KMS-11 (cell line): ENCODE results near the gene BCL6B.

ENCODE experiments used
- H2AFZ ChIP-seq: fragments of 200-600 bp; sonication (generic); 2 replicates; pipeline ENCODE4 v1.6.1; 2016; ENCODE audit warnings: antibody characterized with exemption, mixed run types, low read depth
- H3K27ac ChIP-seq: fragments of 200-600 bp; sonication (generic); 2 replicates; pipeline ENCODE4 v1.6.1; 2016; ENCODE audit warnings: mild to moderate bottlenecking, mixed run types
- H3K27me3 ChIP-seq: fragments of 200-600 bp; sonication (generic); 2 replicates; pipeline ENCODE4 v1.6.1; 2017; ENCODE audit warnings: mild to moderate bottlenecking, low read depth, mixed run types, moderate library complexity; ENCODE audit not compliant: insufficient read depth
- H3K36me3 ChIP-seq: fragments of 200-600 bp; sonication (generic); 2 replicates; pipeline ENCODE4 v1.6.1; 2017; ENCODE audit warnings: mild to moderate bottlenecking, mixed run types; ENCODE audit not compliant: insufficient read depth
- H3K4me1 ChIP-seq: fragments of 200-600 bp; sonication (generic); 2 replicates; pipeline ENCODE4 v1.6.1; 2016; ENCODE audit warnings: mild to moderate bottlenecking, low read depth, mixed run types; ENCODE audit not compliant: poor library complexity, severe bottlenecking
- H3K4me2 ChIP-seq: fragments of 200-600 bp; sonication (generic); 2 replicates; pipeline ENCODE4 v1.7.0; 2016; ENCODE audit warnings: mild to moderate bottlenecking, mixed run types
- H3K4me3 ChIP-seq: fragments of 200-600 bp; sonication (generic); IDR thresholded peaks from 2 replicates; pipeline ENCODE4 v1.6.1; 2017; ENCODE audit warnings: low read depth, low read length, mixed read lengths; ENCODE audit not compliant: insufficient read depth
- H3K79me2 ChIP-seq: fragments of 200-600 bp; sonication (generic); 2 replicates; pipeline ENCODE4 v1.6.1; 2016; ENCODE audit warnings: low read depth, mixed run types; ENCODE audit not compliant: insufficient read depth
- H3K9ac ChIP-seq: fragments of 200-600 bp; sonication (generic); 2 replicates; pipeline ENCODE4 v1.6.1; 2016; ENCODE audit warnings: mild to moderate bottlenecking, mixed run types
- H4K20me1 ChIP-seq: fragments of 200-600 bp; sonication (generic); 2 replicates; pipeline ENCODE4 v1.6.1; 2016; ENCODE audit warnings: mild to moderate bottlenecking, mixed run types; ENCODE audit not compliant: insufficient read depth
- CTCF ChIP-seq: fragments of 200-600 bp; sonication (generic); conservative IDR thresholded peaks from 2 replicates; pipeline ENCODE4 v1.6.1; 2017; ENCODE audit warnings: low read depth, mild to moderate bottlenecking, antibody characterized with exemption, low read length, moderate library complexity, mixed read lengths

Gene BCL6B

GRCh38 chr17:7007143-7007542, 15.7 kb upstream of the BCL6B start:
- no peaks in the 10 kb centered on the region; the same call in 1 of the 2 replicates for H3K79me2 ChIP-seq
- no peaks in the 10 kb centered on the region for H4K20me1 ChIP-seq
- H3K27ac ChIP-seq = no peak overlapping the region
- no peaks in the 10 kb centered on the region for H3K36me3 ChIP-seq
- no peak overlapping the region for H3K4me3 ChIP-seq
- no peak overlapping the region for H2AFZ ChIP-seq
- H3K4me2 ChIP-seq = no peak overlapping the region
- TF ChIP-seq CTCF = no peak
- H3K27me3 ChIP-seq = no peaks in the 10 kb centered on the region
- no peaks in the 10 kb centered on the region for H3K4me1 ChIP-seq
- H3K9ac ChIP-seq = no peak overlapping the region

GRCh38 chr17:7010523-7010922, 12.3 kb upstream of the BCL6B start:
- no peak overlapping the region for H3K27ac ChIP-seq
- peaks cover 7% of the 10 kb centered on the region; the same call in 1 of the 2 replicates for H3K79me2 ChIP-seq
- H3K4me3 ChIP-seq = no peak overlapping the region
- H3K9ac ChIP-seq = no peak overlapping the region
- H3K4me2 ChIP-seq = no peak overlapping the region
- H3K36me3 ChIP-seq = no peaks in the 10 kb centered on the region
- H4K20me1 ChIP-seq = no peaks in the 10 kb centered on the region
- no peak overlapping the region for H2AFZ ChIP-seq
- no peak for TF ChIP-seq CTCF
- H3K4me1 ChIP-seq = no peaks in the 10 kb centered on the region
- H3K27me3 ChIP-seq = no peaks in the 10 kb centered on the region

- H3K4me2 ChIP-seq = peak overlapping the region; percentile 66
- no peak for TF ChIP-seq CTCF
- H3K9ac ChIP-seq = no peak overlapping the region
- peaks cover 7% of the 10 kb centered on the region; the same call in 1 of the 2 replicates for H3K79me2 ChIP-seq
- H3K4me3 ChIP-seq = no peak overlapping the region
- no peaks in the 10 kb centered on the region for H3K36me3 ChIP-seq
- no peak overlapping the region for H3K27ac ChIP-seq
- H4K20me1 ChIP-seq = no peaks in the 10 kb centered on the region
- H2AFZ ChIP-seq = no peak overlapping the region
- no peaks in the 10 kb centered on the region for H3K27me3 ChIP-seq
- H3K4me1 ChIP-seq = peaks cover 4% of the 10 kb centered on the region
Observed at GRCh38 chr17:7011415-7011814, 11.4 kb upstream of the BCL6B start.

- peaks cover 7% of the 10 kb centered on the region; the same call in 1 of the 2 replicates for H3K79me2 ChIP-seq
Observed at GRCh38 chr17:7011942-7012254, 11.0 kb upstream of the BCL6B start.

More at GRCh38 chr17:7011942-7012254, 11.0 kb upstream of the BCL6B start:
- no peak for TF ChIP-seq CTCF
- Histone ChIP-seq H3K27ac (no peak overlapping the region; the same call in 1 of the 2 replicates), H3K9ac (peak overlapping the region; percentile 87; the same call in 1 of the 2 replicates), H3K4me3 (no peak overlapping the region), H3K27me3 (no peaks in the 10 kb centered on the region), H3K4me2 (peak overlapping the region; percentile 66), H3K36me3 (no peaks in the 10 kb centered on the region), H4K20me1 (no peaks in the 10 kb centered on the region), H3K4me1 (peaks cover 9% of the 10 kb centered on the region), H2AFZ (no peak overlapping the region)
